ENCODE data around the gene EP400.
"Not testable (repeated sequence)": the region's sequence is repeated elsewhere in the genome, so short reads cannot be mapped to it uniquely, and the experiment has no call there.

Gene EP400

GRCh38 chr12:132021031-132021871 is 71.5 kb downstream of the EP400 start:
- DNase-seq: no peak

DNA sequence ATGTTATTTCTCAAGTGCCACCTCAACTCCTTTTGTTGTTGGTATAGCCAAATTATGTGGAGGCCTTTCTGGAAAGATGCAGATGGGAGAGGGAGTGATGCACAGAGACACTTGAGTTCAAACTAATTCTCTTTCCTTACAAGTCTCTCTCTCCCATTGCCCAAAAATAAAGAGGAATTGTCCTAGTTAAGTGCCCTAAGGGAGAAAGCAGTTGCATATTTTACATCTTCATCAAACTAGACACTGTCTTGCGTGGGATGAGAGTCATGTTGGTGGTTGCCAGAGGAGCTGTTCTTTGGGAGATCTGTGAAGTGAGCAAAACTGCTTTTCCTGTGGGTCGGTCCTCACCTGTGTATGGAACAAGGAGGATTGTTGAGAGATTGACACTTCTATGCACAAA is 72.2 kb downstream of the EP400 start:
- no peak for DNase-seq

- no peak for DNase-seq
Observed at GRCh38 chr12:132023658-132024057, 73.9 kb downstream of the EP400 start.

DNA sequence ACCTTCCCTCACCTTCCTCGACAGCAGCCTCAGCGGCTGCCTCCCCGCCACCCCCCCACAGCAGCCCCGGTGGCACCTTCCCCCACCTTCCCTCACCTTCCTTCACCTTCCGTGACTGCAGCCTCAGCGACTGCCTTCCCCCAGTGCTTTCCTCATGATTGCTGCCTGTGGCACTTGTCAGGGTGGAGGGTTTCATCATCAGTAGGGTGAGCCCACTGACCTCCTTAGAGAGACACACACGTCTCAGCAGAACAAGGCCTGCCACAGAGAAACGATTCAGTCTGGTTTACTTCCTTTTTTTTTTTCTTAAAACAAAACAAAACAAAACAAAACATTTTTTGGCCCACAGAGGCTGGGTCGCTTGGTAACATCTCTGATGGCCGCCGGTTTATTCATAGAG is 75.0 kb downstream of the EP400 start:
- DNase-seq: no peak

DNA sequence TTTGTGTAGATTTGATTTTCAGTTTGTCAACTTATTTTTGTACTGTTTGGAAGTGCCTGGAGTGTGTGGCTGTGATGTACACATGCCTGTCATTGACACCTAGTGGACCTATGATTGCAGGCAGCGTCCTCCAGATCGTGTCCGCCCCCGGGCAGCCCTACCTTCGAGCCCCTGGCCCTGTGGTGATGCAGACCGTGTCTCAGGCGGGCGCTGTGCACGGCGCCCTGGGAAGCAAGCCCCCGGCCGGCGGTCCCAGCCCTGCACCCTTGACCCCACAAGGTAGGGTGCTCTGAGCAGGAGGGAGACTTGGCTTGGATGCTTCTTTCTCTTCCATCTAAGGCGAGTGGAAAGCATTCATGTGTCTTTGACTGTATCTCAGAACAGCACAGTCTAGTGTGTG is 75.8 kb downstream of the EP400 start:
- DNase-seq: no peak

- no peak for DNase-seq
Observed at GRCh38 chr12:132026061-132026795, 76.5 kb downstream of the EP400 start.

DNA sequence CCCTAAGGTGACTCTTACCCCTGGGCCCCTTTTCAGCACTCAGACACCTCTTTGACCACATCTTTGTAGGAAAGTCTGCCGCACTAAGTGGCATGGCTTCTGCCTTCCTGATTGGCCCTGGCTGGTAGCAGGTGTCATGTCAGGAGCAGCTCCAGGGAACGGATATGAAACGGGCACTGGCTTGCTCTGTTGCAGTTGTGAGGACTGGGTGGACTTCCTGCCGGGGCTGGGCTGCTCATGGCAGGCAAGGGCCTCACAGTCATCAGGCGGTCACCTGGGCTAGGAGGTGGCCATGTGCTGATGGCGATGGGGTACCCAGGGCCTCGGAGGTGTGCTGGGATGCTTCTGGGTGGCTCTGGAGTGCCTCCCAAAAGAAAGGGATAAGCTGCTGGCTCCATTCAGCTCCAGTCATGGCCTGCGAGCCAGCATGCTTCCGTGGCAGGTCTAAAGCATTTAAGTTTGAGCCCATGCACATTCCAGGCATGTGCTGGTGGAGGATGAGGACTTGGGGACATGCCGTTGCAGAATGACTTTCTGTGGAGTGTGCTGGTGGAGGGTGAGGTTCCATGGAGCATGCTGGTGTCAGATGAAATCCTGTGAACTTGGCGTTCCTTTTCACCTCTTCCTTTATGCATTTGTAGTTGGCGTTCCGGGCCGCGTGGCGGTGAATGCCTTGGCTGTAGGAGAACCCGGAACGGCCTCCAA is 77.2 kb downstream of the EP400 start:
- no peak for DNase-seq

- DNase-seq: no peak
Observed at GRCh38 chr12:132027636-132028035, 77.9 kb downstream of the EP400 start.

DNA sequence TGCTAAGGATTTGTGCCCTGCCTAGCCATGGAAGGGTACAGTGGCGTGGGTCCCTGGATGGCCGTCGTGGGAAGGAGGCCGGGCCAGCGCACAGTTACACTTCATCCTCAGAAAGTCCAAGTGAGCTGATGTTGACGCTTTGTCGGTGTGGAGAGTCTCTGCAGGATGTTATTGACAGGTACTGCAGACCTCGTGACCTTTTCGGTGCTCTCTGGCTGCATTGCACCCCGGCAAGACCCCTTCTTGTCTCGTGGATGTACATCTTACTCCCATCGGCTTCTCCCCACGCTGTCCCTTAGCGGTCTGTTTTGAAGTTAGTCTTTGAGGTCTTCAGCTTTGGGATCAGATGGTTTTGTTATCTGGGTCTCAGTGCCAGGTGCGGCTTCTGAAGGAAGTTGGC is 78.4 kb downstream of the EP400 start:
- no peak for DNase-seq

DNA sequence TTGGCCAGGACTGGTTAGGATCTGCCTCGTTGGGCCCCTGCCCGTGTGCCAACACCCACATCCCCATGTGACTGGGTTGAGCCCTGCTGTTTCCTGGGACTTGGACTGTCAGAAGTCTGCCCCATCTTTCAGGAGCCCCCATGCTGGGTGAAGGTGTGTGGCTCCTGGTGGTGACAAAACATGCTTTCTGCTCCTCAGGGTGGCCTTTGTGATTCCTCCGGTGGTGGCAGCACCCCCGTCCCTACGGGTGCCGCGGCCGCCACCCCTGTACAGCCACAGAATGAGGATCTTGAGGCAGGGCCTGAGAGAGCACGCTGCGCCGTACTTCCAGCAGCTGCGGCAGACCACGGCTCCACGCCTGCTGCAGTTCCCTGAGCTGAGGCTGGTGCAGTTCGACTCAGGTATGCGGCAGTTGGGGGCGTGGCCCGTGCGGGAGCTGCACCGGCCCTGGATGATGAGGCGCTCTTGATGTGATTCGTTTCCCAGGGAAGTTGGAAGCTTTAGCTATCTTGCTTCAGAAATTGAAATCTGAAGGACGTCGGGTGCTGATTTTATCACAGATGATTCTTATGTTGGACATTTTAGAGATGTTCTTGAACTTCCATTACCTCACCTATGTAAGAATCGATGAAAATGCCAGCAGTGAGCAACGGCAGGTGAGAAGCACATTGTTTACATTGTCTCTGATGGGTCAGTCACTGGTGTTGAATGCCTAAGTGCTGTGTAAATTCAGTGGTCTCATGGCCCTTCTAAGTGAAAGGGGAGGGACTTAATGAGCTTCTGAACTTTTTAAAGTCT is 80.0 kb downstream of the EP400 start:
- DNase-seq: no peak

GRCh38 chr12:132030367-132031038 is 80.8 kb downstream of the EP400 start:
- no peak for DNase-seq

DNA sequence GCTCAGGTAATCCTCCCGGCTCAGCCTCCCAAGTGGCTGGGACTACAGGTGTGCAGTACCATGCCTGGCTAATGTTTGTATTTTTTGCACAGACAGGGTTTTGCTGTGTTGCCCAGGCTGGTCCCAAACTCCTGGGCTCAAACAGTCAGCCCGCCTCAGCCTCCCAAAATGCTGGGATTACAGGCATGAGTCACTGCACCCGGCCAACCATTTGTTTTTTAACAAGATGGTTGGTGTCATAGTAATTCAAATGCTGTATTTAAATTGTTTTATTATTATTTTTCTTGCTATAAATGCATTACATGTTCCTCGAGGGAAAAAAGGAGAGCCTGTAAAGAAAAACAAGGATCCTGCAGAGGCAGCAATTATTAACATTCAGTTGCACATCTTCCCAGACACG is 83.9 kb downstream of the EP400 start:
- no peak for DNase-seq

DNA sequence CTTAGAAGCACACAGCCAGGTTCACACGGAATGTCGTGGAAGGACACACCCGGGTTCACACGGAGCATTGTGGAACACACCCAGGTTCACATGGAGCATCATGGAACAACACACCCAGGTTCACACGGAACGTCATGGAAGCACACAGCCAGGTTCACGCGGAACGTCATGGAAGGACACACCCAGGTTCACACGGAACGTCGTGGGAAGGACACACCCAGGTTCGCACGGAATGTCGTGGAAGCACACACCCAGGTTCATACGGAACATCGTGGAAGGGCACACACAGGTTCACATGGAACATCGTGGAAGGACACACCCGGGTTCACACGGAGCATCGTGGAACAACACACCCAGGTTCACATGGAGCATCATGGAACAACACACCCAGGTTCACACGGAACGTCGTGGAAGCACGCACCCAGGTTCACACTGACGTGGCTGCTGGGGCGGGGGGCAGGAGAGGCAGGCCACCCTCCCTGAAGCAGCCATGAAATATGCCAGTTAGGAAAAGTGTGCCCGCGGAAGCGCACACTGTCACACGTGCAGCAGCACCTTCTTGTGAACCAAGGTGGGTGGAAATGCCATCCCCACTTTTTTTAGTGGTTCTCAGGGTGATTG is 86.4 kb downstream of the EP400 start:
- no peak for DNase-seq

GRCh38 chr12:132040906-132041606 is 91.3 kb downstream of the EP400 start:
- DNase-seq: no peak

DNA sequence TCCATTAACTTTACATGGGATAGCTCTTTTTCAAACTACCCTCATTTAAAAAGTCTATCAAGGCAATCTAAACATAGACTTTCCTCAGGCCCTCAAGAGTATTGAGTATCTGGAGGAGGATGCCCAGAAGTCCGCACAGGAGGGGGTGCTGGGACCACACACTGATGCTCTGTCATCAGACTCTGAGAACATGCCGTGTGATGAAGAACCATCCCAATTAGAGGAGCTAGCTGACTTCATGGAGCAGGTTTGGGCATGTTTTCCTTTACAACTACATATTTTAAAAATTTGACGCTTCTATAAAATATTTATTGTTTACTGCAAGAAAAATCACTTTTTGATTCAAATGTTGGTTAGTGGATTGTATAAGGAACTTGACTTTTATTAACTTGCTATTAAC is 93.5 kb downstream of the EP400 start:
- no peak for DNase-seq

DNA sequence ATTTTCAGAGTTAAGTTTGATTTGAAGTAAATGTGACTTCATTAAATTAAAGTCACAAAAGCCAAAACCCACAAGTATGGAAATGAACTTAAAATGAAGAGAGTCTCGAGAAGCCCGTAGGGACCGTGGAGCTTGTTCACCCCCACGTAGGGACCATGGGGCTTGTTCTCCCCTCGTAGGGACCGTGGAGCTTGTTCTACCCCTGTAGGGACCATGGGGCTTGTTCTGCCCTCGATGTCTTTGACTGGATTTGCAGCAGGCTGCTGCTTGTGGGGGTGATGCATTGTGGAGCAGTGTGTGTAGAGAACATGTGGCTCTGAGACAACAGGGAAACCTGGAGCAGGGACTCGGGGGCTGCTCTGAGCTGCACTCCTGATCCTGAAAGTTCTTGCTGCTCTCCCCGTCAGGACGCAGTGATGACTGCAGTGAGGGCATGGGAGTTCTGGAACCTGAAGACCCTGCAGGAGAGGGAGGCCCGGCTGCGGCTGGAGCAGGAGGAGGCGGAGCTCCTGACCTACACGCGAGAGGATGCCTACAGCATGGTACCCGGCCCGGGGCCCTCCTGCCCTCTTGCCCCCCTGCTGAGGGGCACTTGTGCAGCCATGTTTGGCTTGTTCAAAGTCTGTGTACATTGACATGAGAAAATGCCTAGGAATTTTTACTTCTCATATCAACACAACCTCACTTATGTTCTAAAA is 94.2 kb downstream of the EP400 start:
- DNase-seq: no peak

DNA sequence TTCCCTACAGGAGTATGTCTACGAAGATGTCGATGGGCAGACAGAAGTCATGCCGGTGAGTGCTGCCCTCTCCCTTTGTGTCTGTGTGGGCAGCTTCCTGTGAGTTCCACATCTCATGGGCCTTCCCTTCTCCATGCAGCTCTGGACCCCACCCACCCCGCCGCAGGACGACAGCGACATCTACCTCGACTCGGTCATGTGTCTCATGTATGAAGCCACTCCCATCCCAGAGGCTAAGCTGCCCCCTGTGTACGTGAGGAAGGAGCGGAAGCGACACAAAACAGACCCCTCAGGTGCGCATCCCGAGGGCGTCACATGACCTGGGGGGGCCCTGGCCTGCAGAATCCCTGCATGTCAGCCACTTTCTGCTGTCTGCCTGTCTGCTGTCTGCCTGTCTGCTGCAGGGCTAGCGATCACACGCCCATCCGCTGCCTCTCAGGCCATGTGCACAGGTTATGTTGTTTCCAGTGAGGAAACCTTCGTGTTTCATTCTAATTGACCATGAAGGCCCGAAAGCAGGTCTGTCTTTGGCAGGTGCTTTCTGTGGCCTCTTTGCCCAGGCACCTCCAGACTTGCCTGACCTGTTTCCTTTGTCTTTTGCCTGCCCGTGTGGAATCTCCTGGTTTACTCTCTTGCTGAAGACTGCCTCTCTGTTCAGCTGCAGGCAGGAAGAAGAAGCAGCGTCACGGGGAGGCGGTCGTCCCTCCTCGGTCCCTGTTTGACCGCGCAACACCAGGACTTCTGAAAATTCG is 95.1 kb downstream of the EP400 start:
- DNase-seq: no peak

DNA sequence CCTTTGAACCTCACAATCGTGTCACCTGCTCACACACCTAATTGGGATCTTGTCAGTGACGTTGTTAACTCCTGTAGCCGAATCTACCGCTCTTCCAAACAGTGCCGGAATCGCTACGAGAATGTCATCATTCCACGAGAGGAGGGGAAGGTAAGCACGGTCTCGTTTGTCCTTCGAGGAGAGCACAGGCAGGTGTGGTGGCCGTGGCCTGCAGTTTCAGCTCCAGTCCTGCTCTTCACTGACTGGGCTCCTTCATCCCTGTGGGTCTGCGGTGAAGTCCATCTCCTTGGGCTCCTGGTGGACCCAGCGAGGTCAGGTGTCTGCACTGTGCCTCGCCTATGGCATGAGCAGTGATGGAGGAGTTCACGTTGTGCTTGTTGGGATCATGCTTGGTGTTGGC is 96.0 kb downstream of the EP400 start:
- no peak for DNase-seq

DNA sequence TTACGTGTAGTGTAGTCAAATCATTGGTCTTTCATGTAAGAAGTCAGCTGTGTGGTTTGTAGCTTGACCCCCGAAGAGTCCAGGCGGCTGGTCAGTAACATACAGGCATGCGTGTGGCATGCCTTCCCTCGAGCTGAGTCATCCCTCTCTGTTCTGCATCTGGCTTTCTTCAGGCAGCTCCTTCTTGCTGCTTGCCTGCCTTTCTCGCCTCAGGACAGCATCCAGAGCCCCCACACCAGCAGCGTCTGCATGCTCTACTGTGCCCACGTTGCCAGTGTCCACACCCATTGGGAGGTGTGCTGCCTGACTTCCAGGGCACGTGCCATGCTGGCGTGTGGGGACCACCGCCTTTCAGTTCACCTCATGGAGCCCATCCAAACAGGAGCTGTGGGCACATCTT is 96.8 kb downstream of the EP400 start:
- DNase-seq: no peak

DNA sequence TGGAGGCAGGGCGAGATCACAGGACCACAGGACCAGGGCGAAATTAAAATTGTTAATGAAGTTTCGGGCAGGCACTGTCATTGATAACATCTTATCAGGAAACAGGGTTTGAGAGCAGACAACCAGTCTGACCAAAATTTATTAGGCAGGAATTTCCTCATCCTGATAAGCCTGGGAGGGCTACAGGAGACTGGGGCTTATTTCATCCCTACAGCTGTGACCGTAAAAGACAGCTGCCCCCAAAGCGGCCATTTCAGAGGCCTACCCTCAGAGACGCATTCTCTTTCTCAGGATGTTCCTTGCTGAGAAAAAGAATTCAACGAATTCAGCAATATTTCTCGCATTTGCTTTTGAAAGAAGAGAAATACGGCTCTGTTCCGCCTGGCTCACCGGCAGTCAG is 97.9 kb downstream of the EP400 start:
- not testable (repeated sequence) for DNase-seq

Data from activated gamma-delta T cell treated with Interleukin-2 at 50 U/mL for 16 hours (primary cell).